HepG2 (cell line): Measurements from ENCODE around the gene VAPA. TPM values are rescaled to one million over a fixed set of nuclear protein-coding genes. Genes with fewer than 3 reads are reported as not detected.
"Not testable (repeated sequence)": the region's sequence is repeated elsewhere in the genome, so short reads cannot be mapped to it uniquely, and the experiment has no call there.

ENCODE experiments used
- ATAC-seq: fragments of 200-7000 bp; cut with Tn5 transposase; 3 replicates; pipeline ENCODE4 v1.9.1; 2020; ENCODE audit warnings: mild to moderate bottlenecking, moderate library complexity
- BruUV-seq: library from RNA; stranded (reverse); fragments of 400-500 nt; replicated peaks from 2 replicates; lab custom pipeline; 2021; lab: Mats Ljungman, UMichigan
- CTCF ChIA-PET: fragments of 300-600 bp; formaldehyde crosslinking; extraction: SDS; loops from one replicate; lab custom pipeline; 2021; ENCODE audit warnings: low total read pairs, inconsistent platforms, low intra/inter-chr PET ratio; lab: Yijun Ruan, JAX
- POLR2A ChIA-PET: fragments of 350-600 bp; sonication (Branson Sonifier 250); formaldehyde crosslinking; loops from one replicate; lab custom pipeline; 2020; ENCODE audit warnings: antibody characterized with exemption, inconsistent platforms; lab: Yijun Ruan, JAX
- DNase-seq: peaks from one replicate; pipeline ENCODE4 v3.0.0-alpha.2; 2015; ENCODE audit warnings: low spot score
- FAIRE-seq: peaks from 3 replicates; lab custom pipeline; 2011; peaks lifted over from hg19 to GRCh38; lab: Jason Lieb, UNC
- H2AFZ ChIP-seq: one replicate; pipeline ENCODE4 v1.6.1; 2011; ENCODE audit warnings: low read length, inconsistent platforms
- H3K27ac ChIP-seq: fragments of 300-600 bp; 3 replicates; pipeline ENCODE4 v1.8.0; 2011; ENCODE audit warnings: mixed run types, mild to moderate bottlenecking, mixed read lengths, low read length, inconsistent platforms; ENCODE audit not compliant: insufficient read depth; ENCODE audit errors: extremely low read length
- H3K27me3 ChIP-seq, 2 experiments: fragments of 200-600 bp in 1 of 2; 2 replicates in 1 of 2; 3 replicates in 1 of 2; pipeline versions ENCODE4 v1.6.0 to v1.8.0; 2011; ENCODE audit warnings: low read length in 2 of 2, mild to moderate bottlenecking in 2 of 2, moderate library complexity in 2 of 2, inconsistent platforms in 1 of 2; ENCODE audit not compliant: insufficient read depth in 2 of 2, control insufficient read depth in 1 of 2
- H3K36me3 ChIP-seq, 2 experiments: fragments of 200-600 bp in 1 of 2; replicated peaks in 1 of 2; 2 replicates in 1 of 2; 3 replicates in 1 of 2; pipeline versions ENCODE4 v1.5.1 to v1.8.0; 2011; ENCODE audit warnings: low read length in 2 of 2, inconsistent platforms in 1 of 2; ENCODE audit not compliant: insufficient read depth in 2 of 2, control insufficient read depth in 1 of 2
- H3K4me1 ChIP-seq: 2 replicates; pipeline ENCODE4 v1.5.1; 2012; ENCODE audit warnings: low read length, inconsistent platforms; ENCODE audit not compliant: insufficient read depth
- H3K4me2 ChIP-seq: 2 replicates; pipeline ENCODE4 v1.6.0; 2011; ENCODE audit warnings: low read depth, low read length, inconsistent platforms
- H3K4me3 ChIP-seq, 3 experiments: fragments of 200-600 bp in 1 of 3; sonication (generic), shearing (Covaris generic) in 1 of 3; replicated peaks in 1 of 3; 2 replicates each; pipeline ENCODE4 v1.5.1; 2011 to 2016; ENCODE audit warnings: low read length in 3 of 3, inconsistent platforms in 2 of 3, low read depth in 2 of 3, mild to moderate bottlenecking in 2 of 3, control low read depth in 1 of 3, mixed read lengths in 1 of 3; ENCODE audit not compliant: insufficient read depth in 1 of 3
- H3K79me2 ChIP-seq: one replicate; pipeline ENCODE4 v1.6.1; 2011; ENCODE audit warnings: low read length, inconsistent platforms; ENCODE audit not compliant: insufficient read depth
- H3K9ac ChIP-seq: 2 replicates; pipeline ENCODE4 v1.6.0; 2011; ENCODE audit warnings: mild to moderate bottlenecking, low read depth, low read length, inconsistent platforms; ENCODE audit not compliant: insufficient read depth
- H3K9me3 ChIP-seq: 2 replicates; pipeline ENCODE4 v1.5.1; 2012; ENCODE audit warnings: mild to moderate bottlenecking, low read length
- H4K20me1 ChIP-seq: 2 replicates; pipeline ENCODE4 v1.6.0; 2011; ENCODE audit warnings: inconsistent platforms, mild to moderate bottlenecking, low read length, moderate library complexity; ENCODE audit not compliant: insufficient read depth
- CBX5 ChIP-seq: sonication (generic); formaldehyde crosslinking; IDR thresholded peaks from 2 replicates; pipeline ENCODE4 v1.4.0; 2020; ENCODE audit warnings: missing genetic modification reagents, borderline replicate concordance
- ETV6 ChIP-seq: sonication (generic); formaldehyde crosslinking; conservative IDR thresholded peaks from 2 replicates; pipeline ENCODE4 v1.4.0; 2020; ENCODE audit warnings: missing genetic modification reagents
- FOXA1 ChIP-seq, 2 experiments: fragments of 450-650 bp in 1 of 2; sonication (generic) in 1 of 2; formaldehyde crosslinking in 1 of 2; IDR thresholded peaks; 2 replicates each; pipeline versions ENCODE4 v1.4.0 to v1.6.1; 2016 to 2020; ENCODE audit warnings: missing genetic modification reagents in 1 of 2
- HNF4G ChIP-seq, 2 experiments: sonication (generic) in 1 of 2; formaldehyde crosslinking in 1 of 2; IDR thresholded peaks; 2 replicates each; pipeline versions ENCODE4 v1.4.0 to v1.6.1; 2011 to 2020; ENCODE audit warnings: borderline replicate concordance in 2 of 2, low read depth in 2 of 2, mild to moderate bottlenecking in 2 of 2, low read length in 1 of 2, missing genetic modification reagents in 1 of 2, moderate library complexity in 1 of 2
- ZEB1 ChIP-seq: IDR thresholded peaks from 2 replicates; pipeline ENCODE4 v1.6.1; 2012; ENCODE audit warnings: mild to moderate bottlenecking, low read depth, inconsistent platforms; ENCODE audit not compliant: insufficient replicate concordance
- ZNF790 ChIP-seq: sonication (generic); formaldehyde crosslinking; IDR thresholded peaks from 2 replicates; pipeline ENCODE4 v1.8.0; 2022; ENCODE audit warnings: missing genetic modification reagents, mild to moderate bottlenecking, borderline replicate concordance
- WGBS: methylation state at CpG from one replicate; pipeline ENCODE4 v1.1.6; 2017; ENCODE audit warnings: low lambda C conversion rate; 5-methylcytosine and 5-hydroxymethylcytosine counted together
- in situ Hi-C: cut with HindIII; loops from 2 replicates; pipeline ENCODE4 v1.10.0; 2017; ENCODE audit warnings: low pct_unique_long_range_greater_than_20kb; ENCODE audit not compliant: extremely low pct_ligation_motif_present
- intact Hi-C: fragments of 100-400 bp; cut with micrococcal nuclease; formaldehyde crosslinking; loops from one replicate; pipeline ENCODE4 v1.10.0; 2022; ENCODE audit not compliant: unreplicated experiment
- polyA plus RNA-seq, 8 experiments: library from polyadenylated mRNA; depleted of rRNA in 3 of 8; stranded (reverse) in 7 of 8; unstranded in 1 of 8; fragments of >200 nt; fragmentation: Illumina TruSeq in 4 of 8; extraction: Trizol in 4 of 8; gene quantifications; 2 replicates each; pipeline versions ENCODE4 v1.2.1 to v1.2.3, GENCODE V29; 2011 to 2016; ENCODE audit warnings: low read depth in 4 of 8, missing spikeins in 1 of 8, mixed read lengths in 1 of 8; ENCODE audit not compliant: insufficient read depth in 1 of 8
- total RNA-seq, 5 experiments: library from RNA; depleted of rRNA; stranded (reverse); fragments of >200 nt; fragmentation: Illumina TruSeq; extraction: Trizol; gene quantifications; 2 replicates each; pipeline ENCODE4 v1.2.3, GENCODE V29; 2016; ENCODE audit warnings: low read depth in 1 of 5
- TF ChIP-seq, protein P1 (sequence below): sonication (generic); formaldehyde crosslinking; IDR thresholded peaks from 2 replicates; pipeline ENCODE4 v1.5.1; 2020; ENCODE audit warnings: mild to moderate bottlenecking, missing genetic modification reagents, moderate library complexity
- TF ChIP-seq, protein P2 (sequence below): sonication (generic); formaldehyde crosslinking; IDR thresholded peaks from 2 replicates; pipeline ENCODE4 v1.8.0; 2022; ENCODE audit warnings: mild to moderate bottlenecking, missing genetic modification reagents
- TF ChIP-seq, protein P3 (sequence below): sonication (generic); formaldehyde crosslinking; IDR thresholded peaks from 2 replicates; pipeline ENCODE4 v1.5.1; 2020; ENCODE audit warnings: missing genetic modification reagents, mild to moderate bottlenecking, borderline replicate concordance

The VAPA gene
- total and polyA plus RNA-seq, 2 of the 13 experiments (the other 11 are each of a cell fraction or from before 2014, with no cell fraction given), result 167 to 294 TPM

DNA sequence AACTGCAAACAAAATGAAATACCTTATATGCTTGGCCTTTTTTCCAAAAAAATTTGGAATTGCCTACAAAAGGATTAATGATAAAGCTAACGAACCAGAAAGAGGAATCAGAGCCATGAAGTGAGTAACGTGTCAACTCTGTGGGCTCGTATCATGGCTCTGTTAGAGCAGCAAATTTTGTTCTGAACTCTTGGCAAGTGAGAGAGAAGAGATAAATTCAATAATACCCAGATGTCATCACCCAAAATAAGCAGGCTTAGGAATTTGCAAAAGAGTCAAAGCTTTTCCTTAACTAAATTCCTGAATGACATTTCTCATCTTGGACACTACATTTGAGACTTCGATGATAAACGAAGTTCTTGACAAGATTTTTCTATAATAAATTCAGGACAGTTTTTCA lies 23.6 kb upstream of the VAPA start (continued):
- TF ChIP-seq, protein P1, sequence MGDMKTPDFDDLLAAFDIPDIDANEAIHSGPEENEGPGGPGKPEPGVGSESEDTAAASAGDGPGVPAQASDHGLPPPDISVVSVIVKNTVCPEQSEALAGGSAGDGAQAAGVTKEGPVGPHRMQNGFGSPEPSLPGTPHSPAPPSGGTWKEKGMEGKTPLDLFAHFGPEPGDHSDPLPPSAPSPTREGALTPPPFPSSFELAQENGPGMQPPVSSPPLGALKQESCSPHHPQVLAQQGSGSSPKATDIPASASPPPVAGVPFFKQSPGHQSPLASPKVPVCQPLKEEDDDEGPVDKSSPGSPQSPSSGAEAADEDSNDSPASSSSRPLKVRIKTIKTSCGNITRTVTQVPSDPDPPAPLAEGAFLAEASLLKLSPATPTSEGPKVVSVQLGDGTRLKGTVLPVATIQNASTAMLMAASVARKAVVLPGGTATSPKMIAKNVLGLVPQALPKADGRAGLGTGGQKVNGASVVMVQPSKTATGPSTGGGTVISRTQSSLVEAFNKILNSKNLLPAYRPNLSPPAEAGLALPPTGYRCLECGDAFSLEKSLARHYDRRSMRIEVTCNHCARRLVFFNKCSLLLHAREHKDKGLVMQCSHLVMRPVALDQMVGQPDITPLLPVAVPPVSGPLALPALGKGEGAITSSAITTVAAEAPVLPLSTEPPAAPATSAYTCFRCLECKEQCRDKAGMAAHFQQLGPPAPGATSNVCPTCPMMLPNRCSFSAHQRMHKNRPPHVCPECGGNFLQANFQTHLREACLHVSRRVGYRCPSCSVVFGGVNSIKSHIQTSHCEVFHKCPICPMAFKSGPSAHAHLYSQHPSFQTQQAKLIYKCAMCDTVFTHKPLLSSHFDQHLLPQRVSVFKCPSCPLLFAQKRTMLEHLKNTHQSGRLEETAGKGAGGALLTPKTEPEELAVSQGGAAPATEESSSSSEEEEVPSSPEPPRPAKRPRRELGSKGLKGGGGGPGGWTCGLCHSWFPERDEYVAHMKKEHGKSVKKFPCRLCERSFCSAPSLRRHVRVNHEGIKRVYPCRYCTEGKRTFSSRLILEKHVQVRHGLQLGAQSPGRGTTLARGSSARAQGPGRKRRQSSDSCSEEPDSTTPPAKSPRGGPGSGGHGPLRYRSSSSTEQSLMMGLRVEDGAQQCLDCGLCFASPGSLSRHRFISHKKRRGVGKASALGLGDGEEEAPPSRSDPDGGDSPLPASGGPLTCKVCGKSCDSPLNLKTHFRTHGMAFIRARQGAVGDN (CRISPR knock-in tag), result no peak
- TF ChIP-seq, protein P2, sequence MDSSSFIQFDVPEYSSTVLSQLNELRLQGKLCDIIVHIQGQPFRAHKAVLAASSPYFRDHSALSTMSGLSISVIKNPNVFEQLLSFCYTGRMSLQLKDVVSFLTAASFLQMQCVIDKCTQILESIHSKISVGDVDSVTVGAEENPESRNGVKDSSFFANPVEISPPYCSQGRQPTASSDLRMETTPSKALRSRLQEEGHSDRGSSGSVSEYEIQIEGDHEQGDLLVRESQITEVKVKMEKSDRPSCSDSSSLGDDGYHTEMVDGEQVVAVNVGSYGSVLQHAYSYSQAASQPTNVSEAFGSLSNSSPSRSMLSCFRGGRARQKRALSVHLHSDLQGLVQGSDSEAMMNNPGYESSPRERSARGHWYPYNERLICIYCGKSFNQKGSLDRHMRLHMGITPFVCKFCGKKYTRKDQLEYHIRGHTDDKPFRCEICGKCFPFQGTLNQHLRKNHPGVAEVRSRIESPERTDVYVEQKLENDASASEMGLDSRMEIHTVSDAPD, result no peak

DNA sequence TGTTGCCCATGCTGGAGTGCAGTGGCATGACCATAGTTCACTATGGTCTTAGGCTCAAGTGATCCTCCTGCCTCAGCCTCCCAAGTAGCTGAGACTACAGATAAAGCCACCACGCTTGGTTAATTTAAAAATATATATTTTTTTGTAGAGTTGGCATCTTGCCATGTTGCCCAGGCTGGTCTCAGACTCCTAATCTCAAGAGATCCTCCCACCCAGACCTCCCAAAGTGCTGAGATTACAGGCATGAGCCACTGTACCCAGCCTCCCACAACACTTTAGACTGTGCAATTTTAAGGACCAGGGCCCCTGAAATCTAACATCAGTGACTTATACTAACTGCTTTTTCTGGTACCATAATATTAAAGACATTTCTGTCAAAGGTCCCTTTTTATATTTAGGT lies 22.9 kb upstream of the VAPA start:
- Histone ChIP-seq H3K36me3 (no peaks in the 10 kb centered on the region), H3K27ac (no peak overlapping the region), H3K9ac (no peak overlapping the region), H3K27me3 (no peaks in the 10 kb centered on the region), H3K4me2 (no peak overlapping the region), H2AFZ (no peak overlapping the region), H3K4me3 (no peak overlapping the region), H4K20me1 (no peaks in the 10 kb centered on the region), H3K79me2 (no peaks in the 10 kb centered on the region), H3K4me1 (peaks cover 14% of the 10 kb centered on the region)
- BruUV-seq, result no TSS peak
- POLR2A ChIA-PET, result no interaction called here
- 71% methylated on average over 1 of the region's 1 CpG for WGBS
- in situ Hi-C loops, result no loop called here
- FAIRE-seq, result no peak
- no peak for ATAC-seq
- intact Hi-C loops, result no loop called here
- TF ChIP-seq ZEB1 (no peak), FOXA1 (IDR thresholded peaks at IDR 0.05) (no peak), FOXA1 (CRISPR knock-in tag; IDR thresholded peaks at IDR 0.05) (no peak), HNF4G (IDR thresholded peaks at IDR 0.05; ENCODE audit: borderline replicate concordance, low read depth, low read length) (no peak), HNF4G (CRISPR knock-in tag; IDR thresholded peaks at IDR 0.05; ENCODE audit: borderline replicate concordance, low read depth) (no peak), CBX5 (CRISPR knock-in tag) (no peak), ZNF790 (CRISPR knock-in tag) (no peak), ETV6 (CRISPR knock-in tag) (no peak)
- TF ChIP-seq, protein P3, sequence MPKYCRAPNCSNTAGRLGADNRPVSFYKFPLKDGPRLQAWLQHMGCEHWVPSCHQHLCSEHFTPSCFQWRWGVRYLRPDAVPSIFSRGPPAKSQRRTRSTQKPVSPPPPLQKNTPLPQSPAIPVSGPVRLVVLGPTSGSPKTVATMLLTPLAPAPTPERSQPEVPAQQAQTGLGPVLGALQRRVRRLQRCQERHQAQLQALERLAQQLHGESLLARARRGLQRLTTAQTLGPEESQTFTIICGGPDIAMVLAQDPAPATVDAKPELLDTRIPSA (CRISPR knock-in tag), result no peak
- TF ChIP-seq, all 625 proteins: peak for 0
- CTCF ChIA-PET, result no interaction called here
- no peak for DNase-seq
- no peaks in the 10 kb centered on the region for H3K9me3 ChIP-seq

DNA sequence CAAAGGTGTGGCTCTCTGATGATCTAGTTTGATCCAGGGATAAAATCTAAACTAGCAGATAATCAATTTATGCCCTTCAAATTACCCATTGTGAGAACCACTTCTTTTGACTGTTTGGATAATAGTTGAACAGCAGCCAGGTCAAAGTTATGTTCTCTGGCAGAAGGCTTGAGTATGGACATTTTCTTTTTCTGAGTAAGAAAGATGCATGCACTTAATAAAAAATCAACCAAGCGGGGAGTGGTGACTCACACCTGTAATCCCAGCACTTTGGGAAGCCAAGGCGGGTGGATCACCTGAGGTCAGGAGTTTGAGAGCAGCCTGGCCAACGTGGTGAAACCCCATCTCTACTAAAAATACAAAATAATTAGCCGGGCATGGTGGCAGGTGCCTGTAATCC lies 22.3 kb upstream of the VAPA start:
- WGBS, result 71% methylated on average over 4 of the region's 4 CpGs
- H3K27me3 ChIP-seq, in situ Hi-C loops, ATAC-seq, H3K4me2 ChIP-seq, H2AFZ ChIP-seq, BruUV-seq, H4K20me1 ChIP-seq, DNase-seq, H3K79me2 ChIP-seq, H3K4me3 ChIP-seq, FAIRE-seq, H3K36me3 ChIP-seq, H3K9me3 ChIP-seq, H3K9ac ChIP-seq, POLR2A ChIA-PET, H3K27ac ChIP-seq, intact Hi-C loops, CTCF ChIA-PET: not testable (repeated sequence)
- H3K4me1 ChIP-seq, result peaks cover 14% of the 10 kb centered on the region
